Measurements from ENCODE around the gene GSKIP. TPM values are rescaled to one million over a fixed set of nuclear protein-coding genes. Genes with fewer than 3 reads are reported as not detected.
"Not testable (repeated sequence)": the region's sequence is repeated elsewhere in the genome, so short reads cannot be mapped to it uniquely, and the experiment has no call there.

Gene GSKIP
- total and polyA plus RNA-seq, 4 experiments from 2014 or later = 24.3 to 52.4 (median 31.8) TPM

DNA sequence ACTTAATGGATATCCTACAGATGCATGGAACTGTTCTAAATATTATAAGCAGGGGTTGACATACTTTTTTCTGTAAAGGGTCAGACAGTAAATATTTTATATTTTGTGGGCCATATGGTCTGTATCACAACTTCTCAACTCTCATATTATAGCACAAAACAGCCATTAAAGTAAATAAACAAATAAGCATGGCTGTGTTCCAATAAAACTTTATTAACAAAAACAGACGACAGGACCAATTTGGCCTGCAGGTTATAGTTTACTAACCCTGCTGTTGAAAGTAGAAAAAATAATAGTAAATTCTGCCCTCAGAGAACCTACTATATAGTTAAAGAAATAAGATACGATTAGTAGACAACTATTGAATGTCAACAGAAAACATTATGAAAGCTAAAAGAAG is 17.7 kb upstream of the GSKIP start:
- H3K9me3 Mint-ChIP-seq = no peaks in the 10 kb centered on the region
- CTCF ChIA-PET (ENCODE audit: partially characterized antibody) = no interaction called here

DNA sequence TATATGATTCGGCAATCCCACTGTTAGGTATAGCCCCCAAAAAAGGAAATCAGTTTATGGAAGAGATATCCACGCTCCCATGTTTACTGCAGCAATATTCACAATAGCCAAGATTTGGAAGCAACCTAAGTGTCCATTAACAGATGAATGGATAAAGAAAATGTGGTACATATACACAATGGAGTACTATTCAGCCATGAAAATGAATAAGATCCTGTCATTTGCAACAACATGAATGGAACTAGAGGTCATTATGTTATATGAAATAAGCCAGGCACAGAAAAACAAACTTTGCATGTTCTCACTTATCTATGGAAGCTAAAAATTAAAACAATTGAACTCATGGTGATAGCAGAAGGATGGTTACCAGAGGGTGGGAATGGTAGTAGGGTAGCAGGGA is 15.4 kb upstream of the GSKIP start:
- H3K4me3 ChIP-seq (ENCODE audit: low read length in 2 of 2); H3K36me3 ChIP-seq (ENCODE audit: insufficient read depth, low read length); H3K4me3 Mint-ChIP-seq; POLR2A ChIA-PET (ENCODE audit: partially characterized antibody); H3K9me3 ChIP-seq (ENCODE audit: control insufficient read depth in 1 of 2, low read length in 2 of 2); H3K27ac ChIP-seq (ENCODE audit: low read depth, low read length); H3K27me3 ChIP-seq (ENCODE audit: insufficient read depth, low read length); H3K9me3 Mint-ChIP-seq; H3K27me3 Mint-ChIP-seq; H3K4me1 ChIP-seq (ENCODE audit: insufficient read depth, low read length); DNase-seq: not testable (repeated sequence)
- intact Hi-C loops (cut with micrococcal nuclease) = loop anchor here (10.0 kb wide), 1 partner anchor 47 kb away; the partner anchor contains the start of gene AK7
- Mint-ChIP-seq H3K27ac (peak overlapping the region in 1 of 7 donors; percentile 18), H3K36me3 (peaks cover 7 to 10% of the 10 kb centered on the region in 2 donors), H3K4me1 (peaks cover 7 to 31% (median 17%) of the 10 kb centered on the region in 4 donors)
- CTCF ChIA-PET (ENCODE audit: partially characterized antibody) = interaction anchor here (0.7 kb wide), 1 partner anchor 36 kb away, joined by 3 read pairs; no protein-coding TSS in a partner anchor

More for the DNA sequence above, 17.7 kb upstream of the GSKIP start:
- Histone ChIP-seq H3K9me3 (ENCODE audit: control insufficient read depth in 1 of 2, low read length in 2 of 2) (no peaks in the 10 kb centered on the region), H3K4me1 (ENCODE audit: insufficient read depth, low read length) (no peaks in the 10 kb centered on the region), H3K27me3 (ENCODE audit: insufficient read depth, low read length) (no peaks in the 10 kb centered on the region), H3K27ac (ENCODE audit: low read depth, low read length) (no peak overlapping the region), H3K4me3 (ENCODE audit: low read length in 2 of 2) (no peak overlapping the region), H3K36me3 (ENCODE audit: insufficient read depth, low read length) (peaks cover 3% of the 10 kb centered on the region)
- Mint-ChIP-seq H3K27ac (no peak overlapping the region), H3K4me3 (no peak overlapping the region), H3K27me3 (no peaks in the 10 kb centered on the region), H3K4me1 (peaks cover 7 to 27% (median 15%) of the 10 kb centered on the region in 4 donors), H3K36me3 (peaks cover 13 to 20% of the 10 kb centered on the region in 2 donors)
- no peak for DNase-seq
- POLR2A ChIA-PET (ENCODE audit: partially characterized antibody) = no interaction called here
- intact Hi-C loops (cut with micrococcal nuclease) = loop anchor here (10.0 kb wide), 1 partner anchor 49 kb away; the partner anchor contains the start of gene AK7

DNA sequence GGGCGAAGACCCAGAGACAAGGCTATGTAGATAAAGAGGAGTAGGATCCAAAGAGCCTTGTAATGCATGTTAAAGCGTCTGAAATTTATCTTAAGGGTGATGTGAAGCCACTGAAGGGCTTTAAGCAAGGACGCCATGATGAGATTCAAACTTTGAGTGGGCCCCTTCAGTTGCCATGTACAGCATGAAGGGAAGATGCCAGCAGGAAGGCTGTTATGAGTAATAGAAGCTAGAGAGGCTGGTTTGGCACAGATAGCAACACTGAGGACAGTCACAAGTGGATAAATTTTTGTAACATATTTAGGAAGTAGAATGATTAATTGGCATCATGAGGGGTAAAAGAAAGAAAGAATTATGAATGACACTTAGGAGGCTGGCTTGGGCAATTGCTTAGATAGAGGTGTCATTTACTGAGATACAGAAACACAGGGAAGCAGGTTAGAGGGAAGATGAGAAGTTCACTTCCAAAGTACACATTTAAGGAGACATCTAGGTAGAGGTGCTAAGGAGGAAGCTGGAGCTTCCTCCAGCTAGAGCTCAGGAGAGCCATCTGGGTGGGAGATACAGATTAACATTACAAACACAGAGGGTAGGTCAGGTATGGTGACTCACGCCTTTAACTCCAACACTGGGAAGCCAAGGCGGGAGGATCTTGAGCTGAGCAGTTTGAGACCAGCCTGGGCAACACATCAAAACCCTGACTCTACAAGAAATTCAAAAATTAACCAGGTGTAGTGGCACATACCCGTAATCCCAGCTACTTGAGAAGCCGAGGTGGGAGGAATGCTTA is 13.8 kb upstream of the GSKIP start:
- Mint-ChIP-seq H3K9me3 (no peaks in the 10 kb centered on the region), H3K27me3 (no peaks in the 10 kb centered on the region), H3K36me3 (peaks cover 5 to 9% of the 10 kb centered on the region in 2 donors), H3K4me1 (peaks cover 7 to 31% (median 18%) of the 10 kb centered on the region in 4 donors), H3K27ac (peak overlapping the region in 3 of 7 donors; percentile 12 to 20 (median 14)), H3K4me3 (no peak overlapping the region)
- Histone ChIP-seq H3K27ac (ENCODE audit: low read depth, low read length) (no peak overlapping the region), H3K27me3 (ENCODE audit: insufficient read depth, low read length) (no peaks in the 10 kb centered on the region), H3K4me1 (ENCODE audit: insufficient read depth, low read length) (no peaks in the 10 kb centered on the region), H3K9me3 (ENCODE audit: control insufficient read depth in 1 of 2, low read length in 2 of 2) (no peaks in the 10 kb centered on the region), H3K4me3 (ENCODE audit: low read length in 2 of 2) (no peak overlapping the region), H3K36me3 (ENCODE audit: insufficient read depth, low read length) (no peaks in the 10 kb centered on the region)
- DNase-seq = no peak
- POLR2A ChIA-PET (ENCODE audit: partially characterized antibody) = interaction anchor here (2.1 kb wide), 1 partner anchor 13 kb away, joined by 5 read pairs; the partner anchor contains the start of gene ATG2B
- intact Hi-C loops (cut with micrococcal nuclease) = loop anchor here (10.0 kb wide), 1 partner anchor 45 kb away; the partner anchor contains the start of gene AK7
- CTCF ChIA-PET (ENCODE audit: partially characterized antibody) = no interaction called here

GRCh38 chr14:96351986-96352385 is 11.3 kb upstream of the GSKIP start:
- H3K36me3 Mint-ChIP-seq = peaks cover 4 to 9% of the 10 kb centered on the region in 2 donors
- Histone ChIP-seq H3K4me1 (ENCODE audit: insufficient read depth, low read length) (peaks cover 4% of the 10 kb centered on the region), H3K27ac (ENCODE audit: low read depth, low read length) (no peak overlapping the region), H3K4me3 (ENCODE audit: low read length in 2 of 2) (no peak overlapping the region), H3K27me3 (ENCODE audit: insufficient read depth, low read length) (no peaks in the 10 kb centered on the region), H3K36me3 (ENCODE audit: insufficient read depth, low read length) (no peaks in the 10 kb centered on the region), H3K9me3 (ENCODE audit: control insufficient read depth in 1 of 2, low read length in 2 of 2) (no peaks in the 10 kb centered on the region)
- DNase-seq = no peak
- ChIA-PET CTCF (ENCODE audit: partially characterized antibody) (no interaction called here), POLR2A (ENCODE audit: partially characterized antibody) (interaction anchor here (0.6 kb wide), 1 partner anchor 82 kb away, joined by 3 read pairs; no protein-coding TSS in a partner anchor)
- no peaks in the 10 kb centered on the region for H3K9me3 Mint-ChIP-seq
- H3K27ac Mint-ChIP-seq = no peak overlapping the region
- no peak overlapping the region for H3K4me3 Mint-ChIP-seq
- intact Hi-C loops (cut with micrococcal nuclease) = no loop called here
- no peaks in the 10 kb centered on the region for H3K27me3 Mint-ChIP-seq
- H3K4me1 Mint-ChIP-seq = peaks cover 9 to 37% (median 18%) of the 10 kb centered on the region in 4 donors

DNA sequence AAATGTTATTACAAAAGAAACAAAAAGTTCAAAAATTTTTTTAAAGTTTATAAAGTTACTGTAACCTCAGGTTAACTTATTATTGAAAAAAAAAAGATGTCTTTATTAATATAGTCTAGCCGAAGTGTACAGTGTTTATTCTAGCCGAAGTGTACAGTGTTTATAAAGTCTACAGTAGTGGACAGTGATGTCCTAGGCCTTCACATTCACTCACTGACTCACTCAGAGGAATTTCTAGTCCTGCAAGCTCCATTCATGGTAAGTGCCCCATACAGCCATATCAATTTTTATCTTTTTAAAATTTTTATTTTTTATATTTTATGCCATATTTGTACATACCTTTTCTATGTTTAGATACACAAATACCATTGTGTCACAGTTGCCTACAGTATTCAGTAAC is 10.6 kb upstream of the GSKIP start:
- H3K4me3 Mint-ChIP-seq = no peak overlapping the region
- ChIA-PET CTCF (ENCODE audit: partially characterized antibody) (no interaction called here), POLR2A (ENCODE audit: partially characterized antibody) (interaction anchor here (0.6 kb wide), 1 partner anchor 82 kb away, joined by 3 read pairs; no protein-coding TSS in a partner anchor)
- no peaks in the 10 kb centered on the region for H3K9me3 ChIP-seq (ENCODE audit: control insufficient read depth in 1 of 2, low read length in 2 of 2)
- no peaks in the 10 kb centered on the region for H3K27me3 Mint-ChIP-seq
- H3K27me3 ChIP-seq (ENCODE audit: insufficient read depth, low read length) = no peaks in the 10 kb centered on the region
- H3K4me1 ChIP-seq (ENCODE audit: insufficient read depth, low read length) = peaks cover 4% of the 10 kb centered on the region
- intact Hi-C loops (cut with micrococcal nuclease) = no loop called here
- H3K4me3 ChIP-seq (ENCODE audit: low read length in 2 of 2) = no peak overlapping the region
- H3K36me3 ChIP-seq (ENCODE audit: insufficient read depth, low read length) = no peaks in the 10 kb centered on the region
- no peak overlapping the region for H3K27ac ChIP-seq (ENCODE audit: low read depth, low read length)
- peaks cover 14 to 34% (median 20%) of the 10 kb centered on the region in 4 donors for H3K4me1 Mint-ChIP-seq
- peaks cover 4 to 13% of the 10 kb centered on the region in 2 donors for H3K36me3 Mint-ChIP-seq
- no peak for DNase-seq
- no peaks in the 10 kb centered on the region for H3K9me3 Mint-ChIP-seq
- no peak overlapping the region for H3K27ac Mint-ChIP-seq

DNA sequence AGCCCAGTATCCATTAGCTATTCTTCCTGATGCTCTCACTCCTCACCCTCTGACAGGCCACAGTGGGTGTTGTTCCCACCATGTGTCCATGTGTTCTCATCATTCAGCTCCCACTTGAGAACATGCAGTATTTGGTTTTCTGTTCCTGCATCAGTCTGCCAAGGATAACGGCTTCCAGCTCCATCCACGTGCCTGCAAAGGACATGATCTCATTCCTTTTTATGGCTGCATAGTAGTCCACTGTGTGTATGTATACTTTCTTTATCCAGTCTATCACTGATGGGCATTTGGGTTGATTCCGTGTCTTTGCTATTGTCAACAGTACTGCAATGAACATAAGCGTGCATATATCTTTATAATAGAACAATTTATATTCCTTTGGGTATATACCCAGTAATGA is 9.1 kb upstream of the GSKIP start:
- intact Hi-C loops (cut with micrococcal nuclease) = no loop called here
- H3K4me1 Mint-ChIP-seq = peaks cover 12 to 26% (median 16%) of the 10 kb centered on the region in 4 donors
- peaks cover 6 to 13% of the 10 kb centered on the region in 2 donors for H3K36me3 Mint-ChIP-seq

DNA sequence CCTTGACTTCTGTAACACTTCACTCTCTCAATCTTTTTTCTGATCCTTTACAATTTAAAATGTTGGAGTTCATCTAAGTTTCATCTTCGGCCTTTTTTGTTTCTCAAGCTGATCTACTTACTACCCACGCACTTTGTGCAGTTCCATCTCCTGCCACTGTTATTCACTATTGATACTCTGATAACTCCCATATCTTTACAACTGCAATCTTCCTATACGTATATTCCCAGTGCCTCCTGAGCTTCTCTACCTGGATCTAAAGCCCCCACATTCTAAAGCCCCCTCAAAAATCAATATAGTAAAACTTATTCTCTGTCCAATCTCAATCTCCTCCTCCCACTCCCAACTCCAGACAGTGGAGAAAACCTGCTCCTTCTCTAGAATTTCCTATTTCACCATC is 6.1 kb upstream of the GSKIP start:
- Histone ChIP-seq H3K4me1 (ENCODE audit: insufficient read depth, low read length) (peaks cover 29% of the 10 kb centered on the region), H3K36me3 (ENCODE audit: insufficient read depth, low read length) (no peaks in the 10 kb centered on the region), H3K27ac (ENCODE audit: low read depth, low read length) (no peak overlapping the region), H3K27me3 (ENCODE audit: insufficient read depth, low read length) (no peaks in the 10 kb centered on the region), H3K9me3 (ENCODE audit: control insufficient read depth in 1 of 2, low read length in 2 of 2) (no peaks in the 10 kb centered on the region), H3K4me3 (ENCODE audit: low read length in 2 of 2) (no peak overlapping the region)
- H3K9me3 Mint-ChIP-seq = no peaks in the 10 kb centered on the region
- peak overlapping the region in 3 of 7 donors; percentile 7 to 39 (median 14) for H3K27ac Mint-ChIP-seq
- ChIA-PET CTCF (ENCODE audit: partially characterized antibody) (interaction anchor here (1.2 kb wide), 1 partner anchor 46 kb away, joined by 3 read pairs; no protein-coding TSS in a partner anchor), POLR2A (ENCODE audit: partially characterized antibody) (no interaction called here)
- peak overlapping the region in 1 of 8 donors; percentile 50 for H3K4me3 Mint-ChIP-seq
- intact Hi-C loops (cut with micrococcal nuclease) = no loop called here
- peaks cover 25 to 36% (median 31%) of the 10 kb centered on the region in 4 donors for H3K4me1 Mint-ChIP-seq
- no peaks in the 10 kb centered on the region for H3K27me3 Mint-ChIP-seq
- H3K36me3 Mint-ChIP-seq = peaks cover 8 to 13% of the 10 kb centered on the region in 2 donors
- DNase-seq = no peak

More for the DNA sequence above, 9.1 kb upstream of the GSKIP start:
- ChIA-PET CTCF (ENCODE audit: partially characterized antibody) (no interaction called here), POLR2A (ENCODE audit: partially characterized antibody) (no interaction called here)
- Mint-ChIP-seq H3K4me3 (no peak overlapping the region), H3K9me3 (no peaks in the 10 kb centered on the region), H3K27ac (no peak overlapping the region), H3K27me3 (no peaks in the 10 kb centered on the region)
- H3K36me3 ChIP-seq (ENCODE audit: insufficient read depth, low read length) = no peaks in the 10 kb centered on the region
- H3K27me3 ChIP-seq (ENCODE audit: insufficient read depth, low read length) = no peaks in the 10 kb centered on the region
- peaks cover 4% of the 10 kb centered on the region for H3K4me1 ChIP-seq (ENCODE audit: insufficient read depth, low read length)
- H3K4me3 ChIP-seq (ENCODE audit: low read length in 2 of 2) = no peak overlapping the region
- no peak overlapping the region for H3K27ac ChIP-seq (ENCODE audit: low read depth, low read length)
- H3K9me3 ChIP-seq (ENCODE audit: control insufficient read depth in 1 of 2, low read length in 2 of 2) = no peaks in the 10 kb centered on the region
- no peak for DNase-seq
